Superior temporal gyrus (tissue), 1 donor: ENCODE measurements around the gene PDS5A.
"Not testable (repeated sequence)": the region's sequence is repeated elsewhere in the genome, so short reads cannot be mapped to it uniquely, and the experiment has no call there.

ENCODE experiments used
- DNase-seq: peaks from one replicate; pipeline ENCODE4 v3.0.0-alpha.2; 2016; ENCODE audit errors: extremely low spot score

Gene PDS5A

GRCh38 chr4:39840027-39840426 is 137.7 kb downstream of the PDS5A start:
- DNase-seq, result no peak

- DNase-seq, result not testable (repeated sequence)
Observed at GRCh38 chr4:39838431-39838830, 139.3 kb downstream of the PDS5A start.

- DNase-seq, result no peak
Observed at GRCh38 chr4:39834269-39834668, 143.4 kb downstream of the PDS5A start.

- DNase-seq, result peak; percentile 17
Observed at GRCh38 chr4:39825741-39826231, 151.9 kb downstream of the PDS5A start.

GRCh38 chr4:39825090-39825489 is 152.6 kb downstream of the PDS5A start:
- peak; percentile 31 for DNase-seq

- no peak for DNase-seq
Observed at GRCh38 chr4:39823191-39823590, 154.5 kb downstream of the PDS5A start.

GRCh38 chr4:39822662-39823061 is 155.0 kb downstream of the PDS5A start:
- no peak for DNase-seq

GRCh38 chr4:39821951-39822350 is 155.8 kb downstream of the PDS5A start:
- DNase-seq, result no peak

GRCh38 chr4:39820186-39820585 is 157.5 kb downstream of the PDS5A start:
- no peak for DNase-seq

GRCh38 chr4:39818646-39819045 is 159.1 kb downstream of the PDS5A start:
- no peak for DNase-seq

GRCh38 chr4:39814403-39815185 is 163.1 kb downstream of the PDS5A start:
- DNase-seq, result no peak

- DNase-seq, result not testable (repeated sequence)
Observed at GRCh38 chr4:39813761-39814160, 163.9 kb downstream of the PDS5A start.

GRCh38 chr4:39813033-39813432 is 164.7 kb downstream of the PDS5A start:
- not testable (repeated sequence) for DNase-seq

GRCh38 chr4:39812500-39812899 is 165.2 kb downstream of the PDS5A start:
- DNase-seq, result no peak

- DNase-seq, result no peak
Observed at GRCh38 chr4:39808231-39808749, 169.4 kb downstream of the PDS5A start.

GRCh38 chr4:39802005-39802404 is 175.7 kb downstream of the PDS5A start:
- DNase-seq, result no peak

- not testable (repeated sequence) for DNase-seq
Observed at GRCh38 chr4:39792976-39793375, 184.7 kb downstream of the PDS5A start.

GRCh38 chr4:39792529-39792928 is 185.2 kb downstream of the PDS5A start:
- DNase-seq, result no peak

- no peak for DNase-seq
Observed at GRCh38 chr4:39792128-39792527, 185.6 kb downstream of the PDS5A start.

GRCh38 chr4:39786838-39787237 is 190.9 kb downstream of the PDS5A start:
- no peak for DNase-seq

GRCh38 chr4:39785083-39785482 is 192.6 kb downstream of the PDS5A start:
- DNase-seq, result no peak

- DNase-seq, result not testable (repeated sequence)
Observed at GRCh38 chr4:39781988-39782387, 195.7 kb downstream of the PDS5A start.
